GM21717 (cell line): Measurements from ENCODE around the gene MACIR.
"Not testable (repeated sequence)": the region's sequence is repeated elsewhere in the genome, so short reads cannot be mapped to it uniquely, and the experiment has no call there.

Source experiments
- ATAC-seq: cut with Tn5 transposase; IDR thresholded peaks from one replicate; pipeline ENCODE4 v1.9.1; 2021; ENCODE audit warnings: mild to moderate bottlenecking, moderate library complexity; ENCODE audit not compliant: unreplicated experiment

MACIR gene, protein sequence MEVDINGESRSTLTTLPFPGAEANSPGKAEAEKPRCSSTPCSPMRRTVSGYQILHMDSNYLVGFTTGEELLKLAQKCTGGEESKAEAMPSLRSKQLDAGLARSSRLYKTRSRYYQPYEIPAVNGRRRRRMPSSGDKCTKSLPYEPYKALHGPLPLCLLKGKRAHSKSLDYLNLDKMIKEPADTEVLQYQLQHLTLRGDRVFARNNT

DNA sequence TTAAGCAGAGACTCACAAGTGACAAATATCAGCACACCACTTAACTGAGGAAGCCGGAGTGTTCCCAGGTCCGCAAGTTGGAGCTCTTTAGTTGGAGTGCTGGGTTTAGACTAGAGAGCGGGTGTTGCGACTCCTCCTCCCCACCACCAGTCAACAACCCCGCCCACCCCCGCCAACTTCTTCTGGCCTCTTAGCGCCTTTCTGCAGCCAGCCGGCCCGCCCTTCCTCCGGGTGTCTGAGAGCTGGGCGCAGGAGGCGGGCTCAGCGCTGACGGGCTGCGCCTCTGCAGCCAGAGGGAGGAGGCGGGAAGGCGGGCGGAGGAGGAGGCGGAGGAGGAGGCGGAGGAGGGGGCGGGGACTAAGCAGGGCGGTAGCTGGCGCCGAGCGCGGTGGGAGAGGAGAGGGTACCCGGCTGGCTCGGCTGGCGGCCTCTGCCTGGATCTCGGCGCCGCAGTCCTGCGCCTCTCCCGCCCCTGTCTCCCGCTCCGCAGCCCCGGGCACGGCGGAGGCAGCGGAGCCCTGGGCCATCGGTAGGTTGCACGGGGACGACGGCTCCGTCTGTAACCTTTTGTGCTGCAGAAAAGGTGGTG, at the start of gene MACIR:
Gene MACIR (plus strand): TSS at position 396 of the 589 bp plus-strand sequence. CDS start 17,157 bp downstream, outside the sequence.
- peak; percentile 89 for ATAC-seq

DNA sequence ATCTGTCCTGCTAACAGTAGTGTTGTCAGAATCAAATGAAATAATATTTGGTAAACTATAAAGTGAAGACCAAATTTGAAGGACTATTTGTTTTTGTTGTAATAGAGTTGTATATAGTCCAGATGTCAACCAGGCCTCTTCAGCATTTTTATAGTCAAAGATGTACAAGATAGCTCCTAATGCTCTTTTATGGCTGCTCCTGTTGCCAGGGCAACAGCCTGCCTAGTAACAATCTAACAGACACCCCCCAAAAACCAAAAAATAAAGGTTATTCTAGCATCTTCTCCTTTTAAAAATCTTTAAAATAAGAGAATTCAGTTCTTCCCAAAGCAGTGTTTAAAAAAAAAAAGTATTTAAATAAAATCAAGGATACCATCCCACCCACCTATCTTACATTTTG, 49.5 kb upstream of the MACIR start:
- ATAC-seq, result no peak

DNA sequence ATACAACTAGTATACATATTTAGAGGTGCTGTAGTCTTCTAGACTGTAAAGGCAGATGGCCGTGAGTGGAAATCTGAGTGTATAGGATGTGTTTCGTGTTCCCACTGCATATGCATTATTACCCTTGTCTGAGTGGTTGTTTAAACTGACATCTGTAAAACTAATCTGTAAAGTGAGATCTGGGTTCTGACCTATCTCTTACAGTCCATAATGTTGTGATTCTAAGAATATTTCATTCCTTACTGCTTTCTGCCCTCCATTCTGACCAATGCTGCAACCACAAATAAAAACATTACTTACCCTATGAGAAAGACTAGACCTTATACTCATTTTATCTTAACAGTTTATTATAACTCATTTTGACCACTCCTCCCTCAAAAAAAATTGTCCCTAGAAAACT, 47.6 kb upstream of the MACIR start:
- no peak for ATAC-seq

DNA sequence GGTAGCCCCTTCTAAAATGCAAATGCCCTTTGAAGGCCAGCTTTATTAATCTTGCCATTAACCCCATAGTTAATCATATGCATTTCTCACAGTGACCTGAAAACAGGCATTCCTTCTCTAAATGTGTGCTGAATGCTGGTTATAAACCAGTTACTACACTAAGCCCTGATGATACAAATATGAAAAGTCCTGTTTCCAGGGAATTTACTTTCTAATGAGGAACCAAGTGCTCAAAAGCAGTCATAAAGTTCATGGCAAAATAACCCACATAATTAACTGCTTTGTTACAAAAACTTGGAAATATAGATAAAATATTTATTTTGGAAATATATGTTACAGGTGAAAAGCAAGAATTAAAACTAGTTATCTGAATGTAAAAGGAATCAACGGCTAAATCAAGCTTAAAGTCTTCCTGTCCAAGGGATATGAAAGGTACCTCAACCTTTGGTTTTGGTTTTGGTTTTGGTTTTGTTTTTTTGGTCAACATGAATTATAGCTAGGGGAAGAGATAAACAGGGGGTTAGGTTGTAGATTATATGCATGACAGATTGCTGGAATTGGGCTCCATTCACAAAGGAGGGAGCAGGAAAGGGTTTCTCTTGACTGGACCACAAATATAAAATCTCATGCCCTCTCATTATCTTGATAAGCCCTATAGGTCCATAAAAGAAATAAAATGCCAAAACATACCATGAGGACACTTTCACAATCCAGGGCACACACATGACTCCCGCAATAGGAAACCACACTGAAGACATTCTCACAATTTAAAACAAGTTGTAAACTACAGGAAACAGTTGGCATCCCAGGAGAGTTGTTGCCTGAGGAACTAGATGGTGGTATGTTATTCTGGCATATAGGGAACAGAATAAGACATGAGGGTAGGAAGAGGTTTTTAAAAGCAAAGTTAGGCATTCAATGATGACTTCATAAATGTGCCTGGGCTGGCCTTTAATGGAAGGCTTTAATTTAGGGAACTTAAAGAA, 46.7 kb upstream of the MACIR start:
- peak; percentile 94 for ATAC-seq

DNA sequence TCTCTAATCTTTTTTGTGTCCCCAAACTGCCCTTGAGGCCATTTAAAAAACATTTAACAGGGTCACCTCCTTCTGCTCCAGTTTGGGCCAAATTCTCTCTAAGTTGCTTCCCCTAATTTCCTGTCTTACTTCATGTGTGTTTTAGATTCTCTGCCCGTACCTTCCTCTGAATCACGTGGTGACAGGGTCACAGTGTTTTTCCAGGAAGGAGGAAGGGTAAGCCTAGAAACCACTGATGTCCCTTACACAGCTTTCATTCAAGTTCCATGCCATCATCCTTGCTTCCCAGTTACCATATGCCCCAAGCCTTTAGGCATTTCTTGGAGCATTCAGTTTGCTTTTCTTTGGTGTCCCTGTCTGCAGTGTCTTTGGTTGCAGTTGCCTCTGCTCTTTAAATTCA, 42.4 kb upstream of the MACIR start:
- ATAC-seq, result no peak

DNA sequence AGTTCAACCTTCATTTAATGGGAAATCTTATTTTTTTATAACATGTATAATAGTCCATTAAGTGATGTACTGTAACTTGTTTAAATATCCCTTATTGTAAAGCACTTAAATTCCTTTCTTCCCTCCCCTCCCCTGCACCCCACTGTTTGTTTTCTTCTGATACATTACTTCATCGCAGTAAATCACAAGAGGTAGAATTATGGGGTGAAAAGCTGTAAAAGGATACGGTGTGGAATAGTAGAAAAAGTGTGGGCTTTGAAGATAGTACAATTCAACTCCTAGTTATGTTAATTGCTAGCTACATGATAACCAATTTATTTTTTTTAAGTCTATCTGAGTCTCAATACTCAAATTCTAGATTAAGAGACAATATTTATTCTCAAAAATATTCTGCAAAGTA, 41.9 kb upstream of the MACIR start:
- ATAC-seq, result no peak

DNA sequence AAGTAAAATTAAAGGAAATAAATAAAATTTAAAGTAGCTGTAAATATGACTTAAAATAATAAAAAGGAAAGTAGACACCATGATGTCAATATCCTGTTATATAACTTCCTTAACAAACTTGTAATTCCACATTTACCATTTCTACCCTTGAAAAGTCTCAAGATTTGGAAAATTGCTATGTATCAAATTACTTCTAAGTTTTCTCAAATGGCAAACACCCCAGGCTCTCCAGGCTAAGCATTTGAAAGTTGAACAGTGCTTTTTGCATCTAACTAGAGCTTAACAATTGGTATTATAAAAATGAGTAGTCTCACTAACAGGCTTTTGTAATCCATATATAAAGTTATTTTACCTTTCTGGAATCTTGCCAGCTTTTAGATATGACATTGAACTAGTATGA, 41.5 kb upstream of the MACIR start:
- no peak for ATAC-seq

DNA sequence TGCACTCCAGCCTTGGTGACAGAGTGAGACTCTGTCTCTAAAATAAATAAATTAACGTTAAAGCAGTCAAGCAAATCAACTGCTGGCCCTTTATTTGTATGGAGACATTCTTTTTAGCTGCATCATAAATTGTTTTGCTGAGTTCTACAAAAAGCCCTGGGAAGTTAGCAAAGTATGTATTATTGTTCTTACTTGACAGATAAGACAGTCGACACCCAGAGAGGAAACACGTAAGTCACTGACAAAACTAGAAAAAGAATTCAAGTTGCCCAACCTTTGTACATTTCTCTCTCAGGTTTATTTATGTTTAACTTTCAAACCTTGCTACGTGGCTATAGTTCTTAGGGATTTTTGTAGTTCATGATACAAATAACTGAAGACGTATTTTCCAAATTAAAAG, 40.4 kb upstream of the MACIR start:
- ATAC-seq, result no peak

DNA sequence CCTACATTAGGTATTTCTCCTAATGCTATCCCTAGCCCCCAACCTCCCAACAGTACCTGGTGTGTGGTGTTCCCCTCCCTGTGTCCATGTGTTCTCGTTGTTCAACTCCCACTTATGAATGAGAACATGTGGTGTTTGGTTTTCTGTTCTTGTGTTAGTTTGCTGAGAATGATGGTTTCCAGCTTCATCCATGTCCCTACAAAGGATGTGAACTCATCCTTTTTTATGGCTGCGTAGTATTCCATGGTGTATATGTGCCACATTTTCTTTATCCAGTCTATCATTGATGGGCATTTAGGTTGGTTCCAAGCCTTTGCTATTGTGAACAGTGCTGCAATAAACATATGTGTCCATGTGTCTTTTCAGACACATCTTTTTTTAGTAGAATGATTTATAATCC, 39.5 kb upstream of the MACIR start:
- not testable (repeated sequence) for ATAC-seq

DNA sequence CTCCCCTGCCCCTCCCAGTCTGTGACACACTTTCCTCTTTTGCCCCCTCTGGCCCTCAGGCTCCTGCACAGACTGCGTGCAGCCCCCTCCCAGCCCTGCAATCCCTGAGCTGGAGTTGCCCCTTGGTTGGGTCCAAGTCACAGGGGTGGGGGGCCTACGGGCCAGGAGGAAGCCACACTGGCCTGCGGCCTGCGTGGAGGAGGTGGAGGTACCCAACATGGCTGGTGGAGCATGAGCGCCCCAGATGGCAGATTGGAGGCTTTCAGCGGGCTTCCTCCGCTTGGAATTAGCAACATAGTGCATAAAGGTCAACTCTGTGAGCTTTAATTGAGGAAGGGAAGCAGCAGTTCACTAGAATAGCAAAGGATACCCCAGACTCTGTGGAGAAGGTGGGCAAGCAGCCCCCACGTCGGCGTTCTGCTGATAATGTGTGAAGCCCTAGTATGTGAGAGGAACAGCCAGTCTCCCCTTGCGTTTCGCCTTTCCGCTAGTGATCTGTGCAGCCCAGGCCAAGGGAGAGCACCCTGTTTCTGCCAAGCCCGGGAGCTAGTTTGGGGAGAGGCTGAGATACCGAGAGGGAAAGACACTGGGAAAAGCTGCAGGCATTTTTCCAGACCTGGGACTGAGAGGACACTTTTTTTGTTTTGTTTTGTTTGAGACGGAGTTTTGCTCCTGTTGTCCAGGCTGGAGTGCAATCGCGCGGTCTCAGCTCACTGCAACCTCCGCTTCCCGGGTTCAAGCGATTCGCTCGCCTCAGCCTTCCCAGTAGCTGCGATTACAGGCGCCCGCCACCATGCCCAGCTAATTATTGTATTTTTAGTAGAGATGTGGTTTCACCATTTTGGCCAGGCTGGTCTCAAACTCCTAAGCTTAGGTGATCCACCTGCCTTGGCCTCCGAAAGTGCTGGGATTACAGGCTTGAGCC, 35.3 kb upstream of the MACIR start:
- no peak for ATAC-seq

DNA sequence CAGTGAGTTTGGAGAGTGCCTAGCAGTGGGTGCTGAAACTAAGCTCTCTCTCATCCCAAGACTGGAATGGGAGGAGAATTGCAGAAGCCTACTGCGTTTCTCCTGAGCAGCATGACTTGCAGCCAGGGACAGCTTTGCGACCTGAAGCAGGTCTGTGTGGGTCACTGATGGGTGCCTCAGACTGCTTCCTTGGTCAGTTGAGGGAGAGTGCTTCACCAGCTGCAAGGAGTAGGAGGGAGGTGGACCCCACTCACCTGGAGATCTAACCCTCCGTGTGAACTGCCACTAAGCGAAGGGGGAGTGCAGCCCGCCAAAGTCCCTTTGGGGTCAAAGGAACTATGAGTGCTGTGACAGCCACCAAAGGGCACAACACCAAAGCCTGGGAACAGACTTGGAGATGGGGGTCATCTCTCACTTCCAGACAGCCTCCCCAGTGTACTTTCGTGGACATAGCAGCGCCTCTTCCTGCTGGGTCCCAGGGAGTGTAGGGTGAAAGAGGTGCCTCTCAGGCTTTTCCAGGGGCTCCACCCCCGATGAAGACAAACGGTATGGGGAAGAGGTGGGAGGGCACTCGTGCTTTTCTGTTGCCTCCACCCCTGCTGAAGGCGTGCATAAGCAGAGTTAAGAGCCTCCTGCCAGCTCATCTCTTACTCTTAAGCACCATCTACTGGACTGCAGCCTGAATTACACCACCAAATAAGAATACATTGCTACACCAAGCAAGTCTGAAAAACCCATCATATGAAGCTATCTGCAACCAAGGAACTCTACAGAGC, 34.3 kb upstream of the MACIR start:
- peak; percentile 86 for ATAC-seq

DNA sequence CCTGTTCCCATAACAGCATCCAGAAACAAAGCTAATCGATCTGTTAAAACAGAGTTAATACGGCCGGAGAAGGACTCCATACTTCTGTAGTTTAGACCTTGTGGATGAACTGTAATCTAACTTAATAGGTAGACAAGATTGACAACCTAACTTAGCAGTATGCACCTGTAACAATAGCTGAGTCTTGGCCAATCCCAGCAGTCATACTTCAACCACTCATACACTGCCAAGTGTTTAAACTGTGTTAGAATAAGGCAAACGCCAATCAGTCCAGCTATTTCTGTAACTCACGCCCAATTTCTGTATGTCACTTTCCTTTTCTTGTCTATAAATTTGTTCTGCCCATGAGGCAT, 33.7 kb upstream of the MACIR start:
- ATAC-seq, result no peak

DNA sequence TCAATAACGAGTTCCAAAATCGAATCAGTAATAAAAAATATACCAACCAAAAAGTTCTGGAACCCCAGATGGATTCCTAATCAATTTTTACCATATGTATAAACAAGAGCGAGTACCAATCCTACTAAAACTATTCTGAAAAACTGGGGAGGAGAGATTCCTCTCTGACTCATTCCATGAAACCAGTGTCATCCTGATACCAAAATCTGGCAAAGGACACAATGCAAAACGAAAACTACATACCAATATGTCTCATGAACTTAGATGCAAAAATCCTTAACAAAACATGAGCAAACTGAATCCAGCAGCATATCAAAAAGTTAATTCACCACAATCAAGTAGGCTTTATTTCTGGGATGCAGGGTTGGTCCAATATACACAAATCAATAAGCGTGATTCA, 30.5 kb upstream of the MACIR start:
- ATAC-seq, result no peak

DNA sequence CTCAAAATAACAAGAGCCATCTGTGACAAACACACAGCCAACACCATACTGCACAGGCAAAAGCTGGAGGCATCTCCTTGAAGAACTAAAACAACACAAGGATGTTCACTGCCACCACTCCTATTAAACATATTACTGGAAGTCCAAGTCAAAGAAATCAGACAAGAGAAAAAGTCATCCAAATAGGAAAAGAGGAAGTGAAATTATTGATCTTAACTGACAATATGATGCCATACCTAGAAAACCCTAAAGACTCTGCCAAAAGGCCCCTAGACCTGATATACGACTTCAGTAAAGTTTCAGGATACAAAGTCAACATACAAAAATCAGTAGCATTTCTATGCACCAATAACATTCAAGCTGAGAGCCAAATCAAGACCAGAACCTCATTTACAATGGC, 30.0 kb upstream of the MACIR start:
- ATAC-seq, result no peak

DNA sequence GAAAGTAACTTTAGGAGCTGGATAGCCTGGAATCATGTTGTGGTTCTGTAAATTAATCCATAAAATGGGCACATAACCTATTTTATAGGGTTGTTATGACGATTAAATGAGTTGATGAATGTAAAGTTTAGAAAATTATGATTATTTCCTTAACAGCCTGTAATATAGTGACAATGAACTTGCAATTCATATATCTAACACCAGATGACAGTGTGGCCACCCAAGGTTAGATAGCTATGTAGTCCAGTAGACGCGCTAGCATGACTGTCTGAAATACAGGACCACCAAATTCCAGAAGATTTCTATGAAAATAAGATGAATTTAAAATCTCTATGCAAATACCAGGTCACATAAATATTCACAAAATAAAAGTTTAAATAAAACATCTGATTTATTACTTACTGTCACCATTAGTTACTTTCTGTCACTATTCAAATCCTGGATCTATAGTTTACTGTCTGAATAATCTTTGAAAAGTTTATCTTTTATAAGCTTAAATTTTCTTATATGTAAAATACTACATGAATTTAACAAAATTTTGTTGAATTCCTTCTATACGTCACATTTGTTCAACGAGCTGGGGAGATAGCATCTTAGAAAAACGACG, 26.1 kb upstream of the MACIR start:
- ATAC-seq, result no peak

DNA sequence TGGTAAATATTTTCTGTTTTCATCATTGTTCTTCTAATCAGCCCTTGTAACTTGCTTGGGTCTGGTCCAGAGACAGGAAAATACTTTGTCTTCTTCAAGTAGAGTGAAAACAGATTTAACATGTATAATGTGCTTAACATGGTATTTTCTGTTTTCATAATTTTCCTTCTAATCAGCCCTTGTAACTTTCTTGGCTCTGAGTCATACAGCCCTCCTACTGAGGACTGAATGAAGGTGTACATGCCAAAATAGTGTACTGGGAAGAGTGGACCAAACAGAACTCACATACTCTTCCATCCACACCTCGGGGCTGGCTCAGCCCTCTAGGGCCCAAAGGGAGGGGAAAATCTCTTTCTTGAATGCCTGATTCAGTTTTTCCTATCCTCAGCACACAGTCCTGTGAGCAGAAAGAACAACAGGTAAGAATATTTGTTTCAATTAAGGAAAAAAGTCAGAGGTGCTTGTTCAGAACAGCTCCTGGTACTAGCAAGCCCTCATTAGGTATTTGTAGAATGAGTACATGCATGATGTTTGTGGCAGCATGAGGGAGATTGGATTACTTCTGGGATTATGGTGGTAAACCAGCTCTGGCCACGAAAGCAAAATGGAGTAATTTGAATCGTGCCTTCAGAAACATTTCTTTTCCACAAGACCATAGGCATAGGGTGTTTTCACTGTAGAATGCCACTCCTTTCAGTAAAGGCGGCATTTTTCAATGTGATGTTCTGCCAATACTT, 24.2 kb upstream of the MACIR start:
- no peak for ATAC-seq

DNA sequence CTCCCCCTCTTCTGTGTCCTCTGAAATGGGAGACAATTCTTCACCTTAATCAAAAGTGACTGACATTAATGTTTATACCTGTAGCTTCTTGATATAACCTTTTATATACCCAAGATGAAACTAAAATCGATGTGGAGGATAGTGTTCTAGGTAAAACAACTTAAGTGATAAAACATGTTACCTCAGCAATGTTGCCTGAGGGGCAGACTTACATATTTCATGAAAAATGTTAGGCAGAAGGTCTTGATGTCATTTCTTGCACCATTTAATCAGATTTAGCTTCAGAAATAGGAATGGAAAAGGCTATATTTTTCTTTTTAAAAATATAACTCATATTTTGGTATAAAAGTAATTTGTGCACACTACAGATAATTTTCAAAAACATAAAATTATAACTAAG, 22.7 kb upstream of the MACIR start:
- ATAC-seq, result no peak

DNA sequence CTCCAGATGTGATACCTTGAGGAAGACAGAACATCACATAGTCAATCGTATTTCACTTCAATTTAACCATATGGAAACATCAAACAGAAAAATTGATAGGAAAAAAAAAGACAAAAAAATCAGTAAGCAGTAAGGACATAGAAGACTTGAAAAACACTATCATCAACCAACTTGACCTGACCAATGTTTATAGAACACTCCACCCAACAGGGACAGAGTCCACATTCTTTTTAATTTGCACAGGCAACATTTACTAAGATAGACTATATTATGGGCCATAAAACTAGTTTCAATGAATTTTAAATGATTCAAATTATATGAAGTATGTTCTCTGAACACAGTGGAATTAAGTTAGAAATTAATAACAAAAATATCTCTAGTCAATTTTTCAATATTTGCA, 20.8 kb upstream of the MACIR start:
- ATAC-seq, result no peak

DNA sequence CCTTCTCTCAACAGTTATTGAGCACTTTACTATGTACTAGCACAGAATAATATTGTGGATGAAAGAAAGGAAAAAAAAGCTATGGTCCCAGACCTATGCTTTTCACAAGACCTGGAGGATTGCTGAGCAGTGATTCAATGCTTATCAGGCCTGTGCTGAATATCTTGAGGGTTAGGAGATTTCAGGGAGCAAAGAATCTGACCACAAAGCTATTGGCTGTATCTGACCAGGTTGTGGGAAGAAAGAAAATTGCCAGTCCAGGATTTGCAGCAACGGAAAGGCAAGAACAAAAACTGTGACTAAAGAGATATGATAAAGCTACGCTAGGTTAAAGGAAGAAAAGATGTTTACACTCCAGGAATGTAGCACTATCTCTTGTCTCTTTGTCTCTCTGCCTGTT, 14.9 kb upstream of the MACIR start:
- no peak for ATAC-seq
